Stimulated activated CD4-positive, alpha-beta T cell treated with anti-CD3 and anti-CD28 coated beads, Interleukin-4, amount 100 ng/mL, for 24 hours (primary cell): ENCODE data around the gene ARSB.

Experiments used
- DNase-seq: peaks from one replicate; pipeline ENCODE4 v3.0.0-alpha.2; 2020

The ARSB gene

GRCh38 chr5:78830528-78831046, 154.5 kb downstream of the ARSB start:
- no peak for DNase-seq

GRCh38 chr5:78829811-78830527, 155.1 kb downstream of the ARSB start:
- no peak for DNase-seq

GRCh38 chr5:78827725-78828124, 157.4 kb downstream of the ARSB start:
- no peak for DNase-seq

GRCh38 chr5:78824831-78825281, 160.3 kb downstream of the ARSB start:
- no peak for DNase-seq

GRCh38 chr5:78823196-78823595, 161.9 kb downstream of the ARSB start:
- DNase-seq: no peak

GRCh38 chr5:78821536-78822021, 163.5 kb downstream of the ARSB start:
- DNase-seq: no peak

GRCh38 chr5:78819707-78820106, 165.4 kb downstream of the ARSB start:
- DNase-seq: no peak

- DNase-seq: no peak
Measured at GRCh38 chr5:78819166-78819565, 165.9 kb downstream of the ARSB start.

- no peak for DNase-seq
Measured at GRCh38 chr5:78816143-78816765, 168.9 kb downstream of the ARSB start.

GRCh38 chr5:78813906-78814530, 171.1 kb downstream of the ARSB start:
- DNase-seq: no peak

- no peak for DNase-seq
Measured at GRCh38 chr5:78813286-78813685, 171.8 kb downstream of the ARSB start.

- DNase-seq: no peak
Measured at GRCh38 chr5:78811866-78812265, 173.2 kb downstream of the ARSB start.

- no peak for DNase-seq
Measured at GRCh38 chr5:78811121-78811817, 173.8 kb downstream of the ARSB start.

GRCh38 chr5:78810098-78810920, 174.8 kb downstream of the ARSB start:
- DNase-seq: no peak

- DNase-seq: no peak
Measured at GRCh38 chr5:78809444-78809843, 175.7 kb downstream of the ARSB start.

- DNase-seq: no peak
Measured at GRCh38 chr5:78808818-78809217, 176.3 kb downstream of the ARSB start.

- no peak for DNase-seq
Measured at GRCh38 chr5:78808380-78808779, 176.7 kb downstream of the ARSB start.

- DNase-seq: no peak
Measured at GRCh38 chr5:78806544-78806943, 178.6 kb downstream of the ARSB start.

GRCh38 chr5:78805474-78806124, 179.5 kb downstream of the ARSB start:
- DNase-seq: no peak

GRCh38 chr5:78804995-78805394, 180.1 kb downstream of the ARSB start:
- DNase-seq: no peak

- DNase-seq: no peak
Measured at GRCh38 chr5:78803941-78804340, 181.2 kb downstream of the ARSB start.

- no peak for DNase-seq
Measured at GRCh38 chr5:78803353-78803752, 181.8 kb downstream of the ARSB start.
